ENCODE results near the gene RFXAP.

GRCh38 chr13:36829753-36830152, 10.7 kb downstream of the RFXAP start:
- TF ChIP-seq EZH2 (IDR thresholded peaks at IDR 0.05; ENCODE audit: low read length, missing control alignments) (no peak), CTCF (conservative IDR thresholded peaks at IDR 0.05 in 1 of 2, IDR thresholded peaks at IDR 0.05 in 1 of 2; ENCODE audit: low read depth in 1 of 2, low read length in 2 of 2) (no peak)
